ENCODE data around the gene POU6F2.

The POU6F2 gene

GRCh38 chr7:39198556-39198955, 220.8 kb downstream of the POU6F2 start:
- DNase-seq: no peak

GRCh38 chr7:39199006-39199405, 221.3 kb downstream of the POU6F2 start:
- no peak for DNase-seq

- no peak for DNase-seq
Observed at GRCh38 chr7:39199951-39200350, 222.2 kb downstream of the POU6F2 start.

GRCh38 chr7:39202041-39202440, 224.3 kb downstream of the POU6F2 start:
- DNase-seq: no peak

GRCh38 chr7:39210362-39210761, 232.7 kb downstream of the POU6F2 start:
- DNase-seq: no peak

- no peak for DNase-seq
Observed at GRCh38 chr7:39211581-39211980, 233.9 kb downstream of the POU6F2 start.

- DNase-seq: no peak
Observed at GRCh38 chr7:39212876-39213275, 235.2 kb downstream of the POU6F2 start.

- no peak for DNase-seq
Observed at GRCh38 chr7:39217783-39218182, 240.1 kb downstream of the POU6F2 start.

GRCh38 chr7:39219869-39220268, 242.2 kb downstream of the POU6F2 start:
- no peak for DNase-seq

- no peak for DNase-seq
Observed at GRCh38 chr7:39221901-39222300, 244.2 kb downstream of the POU6F2 start.

GRCh38 chr7:39228946-39229345, 251.2 kb downstream of the POU6F2 start:
- DNase-seq: no peak

GRCh38 chr7:39233851-39234529, 256.3 kb downstream of the POU6F2 start:
- no peak for DNase-seq

- no peak for DNase-seq
Observed at GRCh38 chr7:39238234-39238869, 260.6 kb downstream of the POU6F2 start.

GRCh38 chr7:39240864-39241263, 263.2 kb downstream of the POU6F2 start:
- DNase-seq: no peak

- DNase-seq: no peak
Observed at GRCh38 chr7:39247576-39247975, 269.9 kb downstream of the POU6F2 start.

- DNase-seq: no peak
Observed at GRCh38 chr7:39248041-39248691, 270.5 kb downstream of the POU6F2 start.

GRCh38 chr7:39248692-39249090, 271.0 kb downstream of the POU6F2 start:
- DNase-seq: no peak

- no peak for DNase-seq
Observed at GRCh38 chr7:39249635-39250152, 272.0 kb downstream of the POU6F2 start.

GRCh38 chr7:39252916-39253315, 275.2 kb downstream of the POU6F2 start:
- no peak for DNase-seq

- DNase-seq: no peak
Observed at GRCh38 chr7:39259391-39260003, 281.8 kb downstream of the POU6F2 start.

GRCh38 chr7:39260279-39260844, 282.7 kb downstream of the POU6F2 start:
- DNase-seq: no peak

- DNase-seq: no peak
Observed at GRCh38 chr7:39261771-39262170, 284.1 kb downstream of the POU6F2 start.

Measured in activated CD4-positive, CD25-positive, alpha-beta regulatory T cell treated with anti-CD3 and anti-CD28 coated beads, Interleukin-2, amount 50 U/mL, for 72 hours (primary cell).